HepG2 (cell line): ENCODE results near the gene WDR76. TPM values are rescaled to one million over a fixed set of nuclear protein-coding genes. Genes with fewer than 3 reads are reported as not detected.

ENCODE experiments used
- ATAC-seq: fragments of 200-7000 bp; cut with Tn5 transposase; 3 replicates; pipeline ENCODE4 v1.9.1; 2020; ENCODE audit warnings: mild to moderate bottlenecking, moderate library complexity
- BruUV-seq: library from RNA; stranded (reverse); fragments of 400-500 nt; replicated peaks from 2 replicates; lab custom pipeline; 2021; lab: Mats Ljungman, UMichigan
- CTCF ChIA-PET: fragments of 300-600 bp; formaldehyde crosslinking; extraction: SDS; loops from one replicate; lab custom pipeline; 2021; ENCODE audit warnings: low total read pairs, inconsistent platforms, low intra/inter-chr PET ratio; lab: Yijun Ruan, JAX
- POLR2A ChIA-PET: fragments of 350-600 bp; sonication (Branson Sonifier 250); formaldehyde crosslinking; loops from one replicate; lab custom pipeline; 2020; ENCODE audit warnings: antibody characterized with exemption, inconsistent platforms; lab: Yijun Ruan, JAX
- DNase-seq: peaks from one replicate; pipeline ENCODE4 v3.0.0-alpha.2; 2015; ENCODE audit warnings: low spot score
- FAIRE-seq: peaks from 3 replicates; lab custom pipeline; 2011; peaks lifted over from hg19 to GRCh38; lab: Jason Lieb, UNC
- H2AFZ ChIP-seq: one replicate; pipeline ENCODE4 v1.6.1; 2011; ENCODE audit warnings: low read length, inconsistent platforms
- H3K27ac ChIP-seq: fragments of 300-600 bp; 3 replicates; pipeline ENCODE4 v1.8.0; 2011; ENCODE audit warnings: mixed run types, mild to moderate bottlenecking, mixed read lengths, low read length, inconsistent platforms; ENCODE audit not compliant: insufficient read depth; ENCODE audit errors: extremely low read length
- H3K27me3 ChIP-seq, 2 experiments: fragments of 200-600 bp in 1 of 2; 2 replicates in 1 of 2; 3 replicates in 1 of 2; pipeline versions ENCODE4 v1.6.0 to v1.8.0; 2011; ENCODE audit warnings: low read length in 2 of 2, mild to moderate bottlenecking in 2 of 2, moderate library complexity in 2 of 2, inconsistent platforms in 1 of 2; ENCODE audit not compliant: insufficient read depth in 2 of 2, control insufficient read depth in 1 of 2
- H3K36me3 ChIP-seq, 2 experiments: fragments of 200-600 bp in 1 of 2; replicated peaks in 1 of 2; 2 replicates in 1 of 2; 3 replicates in 1 of 2; pipeline versions ENCODE4 v1.5.1 to v1.8.0; 2011; ENCODE audit warnings: low read length in 2 of 2, inconsistent platforms in 1 of 2; ENCODE audit not compliant: insufficient read depth in 2 of 2, control insufficient read depth in 1 of 2
- H3K4me1 ChIP-seq: 2 replicates; pipeline ENCODE4 v1.5.1; 2012; ENCODE audit warnings: low read length, inconsistent platforms; ENCODE audit not compliant: insufficient read depth
- H3K4me2 ChIP-seq: 2 replicates; pipeline ENCODE4 v1.6.0; 2011; ENCODE audit warnings: low read depth, low read length, inconsistent platforms
- H3K4me3 ChIP-seq, 3 experiments: fragments of 200-600 bp in 1 of 3; sonication (generic), shearing (Covaris generic) in 1 of 3; replicated peaks in 1 of 3; 2 replicates each; pipeline ENCODE4 v1.5.1; 2011 to 2016; ENCODE audit warnings: low read length in 3 of 3, inconsistent platforms in 2 of 3, low read depth in 2 of 3, mild to moderate bottlenecking in 2 of 3, control low read depth in 1 of 3, mixed read lengths in 1 of 3; ENCODE audit not compliant: insufficient read depth in 1 of 3
- H3K79me2 ChIP-seq: one replicate; pipeline ENCODE4 v1.6.1; 2011; ENCODE audit warnings: low read length, inconsistent platforms; ENCODE audit not compliant: insufficient read depth
- H3K9ac ChIP-seq: 2 replicates; pipeline ENCODE4 v1.6.0; 2011; ENCODE audit warnings: mild to moderate bottlenecking, low read depth, low read length, inconsistent platforms; ENCODE audit not compliant: insufficient read depth
- H3K9me3 ChIP-seq: 2 replicates; pipeline ENCODE4 v1.5.1; 2012; ENCODE audit warnings: mild to moderate bottlenecking, low read length
- H4K20me1 ChIP-seq: 2 replicates; pipeline ENCODE4 v1.6.0; 2011; ENCODE audit warnings: inconsistent platforms, mild to moderate bottlenecking, low read length, moderate library complexity; ENCODE audit not compliant: insufficient read depth
- LRRFIP1 ChIP-seq: sonication (generic); formaldehyde crosslinking; conservative IDR thresholded peaks from 2 replicates; pipeline ENCODE4 v1.4.0; 2020; ENCODE audit warnings: missing genetic modification reagents
- MLXIP ChIP-seq: sonication (generic); formaldehyde crosslinking; IDR thresholded peaks from 2 replicates; pipeline ENCODE4 v1.9.0; 2021; ENCODE audit warnings: missing genetic modification reagents, borderline replicate concordance
- MXD3 ChIP-seq: IDR thresholded peaks from 2 replicates; pipeline ENCODE4 v1.6.1; 2016; ENCODE audit warnings: mild to moderate bottlenecking, missing biosample characterization, missing genetic modification reagents
- MXI1 ChIP-seq: IDR thresholded peaks from 3 replicates; pipeline ENCODE4 v1.6.1; 2012; ENCODE audit warnings: low read depth, low read length, inconsistent platforms, borderline replicate concordance
- NPAS2 ChIP-seq: sonication (generic); formaldehyde crosslinking; IDR thresholded peaks from 2 replicates; pipeline ENCODE4 v1.8.0; 2022; ENCODE audit warnings: mild to moderate bottlenecking, missing genetic modification reagents, borderline replicate concordance
- PAF1 ChIP-seq: IDR thresholded peaks from 2 replicates; pipeline ENCODE4 v1.6.1; 2016; ENCODE audit warnings: missing genetic modification reagents, missing compliant biosample characterization
- PHF21A ChIP-seq: sonication (generic); formaldehyde crosslinking; IDR thresholded peaks from 2 replicates; pipeline ENCODE4 v1.5.0; 2020; ENCODE audit warnings: mild to moderate bottlenecking, missing genetic modification reagents
- TGIF2 ChIP-seq: IDR thresholded peaks from 2 replicates; pipeline ENCODE4 v1.6.1; 2016; ENCODE audit warnings: control low read depth, missing compliant biosample characterization
- USF2 ChIP-seq, 2 experiments: sonication (generic) in 1 of 2; formaldehyde crosslinking in 1 of 2; IDR thresholded peaks; 2 replicates each; pipeline versions ENCODE4 v1.5.1 to v1.6.1; 2011 to 2020; ENCODE audit warnings: borderline replicate concordance in 1 of 2, low read depth in 1 of 2, low read length in 1 of 2, mild to moderate bottlenecking in 1 of 2, missing genetic modification reagents in 1 of 2, moderate library complexity in 1 of 2
- ZNF510 ChIP-seq: sonication (generic); formaldehyde crosslinking; IDR thresholded peaks from 2 replicates; pipeline ENCODE4 v1.4.0; 2020; ENCODE audit warnings: low read depth, mild to moderate bottlenecking, missing genetic modification reagents
- WGBS: methylation state at CpG from one replicate; pipeline ENCODE4 v1.1.6; 2017; ENCODE audit warnings: low lambda C conversion rate; 5-methylcytosine and 5-hydroxymethylcytosine counted together
- in situ Hi-C: cut with HindIII; loops from 2 replicates; pipeline ENCODE4 v1.10.0; 2017; ENCODE audit warnings: low pct_unique_long_range_greater_than_20kb; ENCODE audit not compliant: extremely low pct_ligation_motif_present
- intact Hi-C: fragments of 100-400 bp; cut with micrococcal nuclease; formaldehyde crosslinking; loops from one replicate; pipeline ENCODE4 v1.10.0; 2022; ENCODE audit not compliant: unreplicated experiment
- polyA plus RNA-seq, 8 experiments: library from polyadenylated mRNA; depleted of rRNA in 3 of 8; stranded (reverse) in 7 of 8; unstranded in 1 of 8; fragments of >200 nt; fragmentation: Illumina TruSeq in 4 of 8; extraction: Trizol in 4 of 8; gene quantifications; 2 replicates each; pipeline versions ENCODE4 v1.2.1 to v1.2.3, GENCODE V29; 2011 to 2016; ENCODE audit warnings: low read depth in 4 of 8, missing spikeins in 1 of 8, mixed read lengths in 1 of 8; ENCODE audit not compliant: insufficient read depth in 1 of 8
- total RNA-seq, 5 experiments: library from RNA; depleted of rRNA; stranded (reverse); fragments of >200 nt; fragmentation: Illumina TruSeq; extraction: Trizol; gene quantifications; 2 replicates each; pipeline ENCODE4 v1.2.3, GENCODE V29; 2016; ENCODE audit warnings: low read depth in 1 of 5

Gene WDR76
- total and polyA plus RNA-seq, 2 of the 13 experiments (the other 11 are each of a cell fraction or from before 2014, with no cell fraction given): 1.1 to 9.7 TPM

- CTCF ChIA-PET: no interaction called here
- no peaks in the 10 kb centered on the region for H3K9me3 ChIP-seq
- no peak overlapping the region for H3K4me2 ChIP-seq
- peaks cover 8 to 35% of the 10 kb centered on the region in 2 experiments for H3K36me3 ChIP-seq
- H3K27ac ChIP-seq: no peak overlapping the region
- peaks cover 37% of the 10 kb centered on the region for H3K79me2 ChIP-seq
- no TSS peak for BruUV-seq
- peaks cover 70% of the 10 kb centered on the region for H3K4me1 ChIP-seq
- no peak for ATAC-seq
- H3K4me3 ChIP-seq: no peak overlapping the region
- intact Hi-C loops (no loop called here), in situ Hi-C loops (no loop called here)
- H3K27me3 ChIP-seq: no peaks in the 10 kb centered on the region; a peak in 1 of 5 replicates
- H4K20me1 ChIP-seq: peaks cover 28% of the 10 kb centered on the region
- WGBS: 89% methylated on average over 3 of the region's 3 CpGs
- no peak overlapping the region for H2AFZ ChIP-seq
- FAIRE-seq: no peak
- no peak overlapping the region for H3K9ac ChIP-seq
- POLR2A ChIA-PET: interaction anchor here (0.8 to 5.2 kb wide), 3 partner anchors 9 to 28 kb away, joined by 3 to 34 read pairs (median 10); partner anchors contain the start of genes ELL3 and MFAP1
- DNase-seq: no peak
- no peak for TF ChIP-seq USF2 (IDR thresholded peaks at IDR 0.05; ENCODE audit: low read depth, low read length)
- TF ChIP-seq USF2 (CRISPR knock-in tag; IDR thresholded peaks at IDR 0.05; ENCODE audit: borderline replicate concordance): no peak
- TF ChIP-seq MXI1: no peak
- no peak for TF ChIP-seq ZNF510
- TF ChIP-seq MXD3: no peak
- TF ChIP-seq NPAS2: no peak
- TF ChIP-seq PAF1 (CRISPR knock-in tag): 0 out of 2 replicates have a peak, but pooled peaks have one; percentile 10
- TF ChIP-seq TGIF2: no peak
- no peak for TF ChIP-seq LRRFIP1 (CRISPR knock-in tag)
- no peak for TF ChIP-seq PHF21A (CRISPR knock-in tag)
- TF ChIP-seq MLXIP (CRISPR knock-in tag): no peak
These were observed 30.2 kb upstream of the WDR76 start for GRCh38 chr15:43796566-43796965.
